GM21529 (cell line): ENCODE results near the gene VWA3A.
"Not testable (repeated sequence)": the region's sequence is repeated elsewhere in the genome, so short reads cannot be mapped to it uniquely, and the experiment has no call there.

Source experiments
- ATAC-seq: cut with Tn5 transposase; IDR thresholded peaks from one replicate; pipeline ENCODE4 v1.9.1; 2021; ENCODE audit not compliant: unreplicated experiment

Gene VWA3A

DNA sequence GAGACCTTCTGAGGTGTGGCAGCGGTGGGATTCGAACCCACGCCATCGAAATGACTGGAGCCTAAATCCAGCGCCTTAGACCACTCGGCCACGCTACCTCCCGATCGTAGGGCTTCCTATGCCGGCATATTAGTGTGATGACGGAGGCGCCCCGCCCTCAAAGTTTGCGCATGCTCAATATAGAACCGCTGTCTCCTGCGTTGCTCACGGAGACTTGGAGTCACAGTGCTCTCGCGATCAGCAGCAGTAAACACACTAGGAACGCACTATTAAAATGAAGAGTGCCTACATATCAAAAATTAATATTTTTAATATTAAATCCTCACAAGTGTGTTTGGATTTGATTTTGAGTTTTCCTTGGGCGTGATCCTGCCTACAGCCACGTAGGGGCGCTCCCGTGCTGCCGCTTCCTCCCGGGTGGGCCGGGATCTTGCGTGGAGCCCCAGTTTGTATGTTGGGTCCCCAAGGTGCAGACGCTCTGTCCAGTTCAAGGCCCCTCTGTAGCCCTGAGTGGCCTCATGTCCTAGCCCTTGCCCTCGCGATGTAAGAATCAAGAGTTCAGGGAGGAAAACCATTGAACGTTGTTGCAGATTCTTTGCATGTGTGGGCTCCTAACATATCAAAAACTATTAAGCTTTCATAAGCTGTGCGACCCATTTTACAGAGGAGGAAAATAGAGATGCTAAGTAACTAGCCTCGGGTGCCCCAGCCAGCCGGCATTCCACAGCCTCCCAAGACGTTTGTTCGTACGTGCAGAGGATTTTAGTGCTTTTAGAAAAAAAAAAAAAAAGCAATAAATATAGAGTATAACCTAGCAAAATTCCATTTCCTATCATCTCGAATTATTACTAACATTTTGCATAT, 103.6 kb downstream of the VWA3A start:
- peak; percentile 24 for ATAC-seq

DNA sequence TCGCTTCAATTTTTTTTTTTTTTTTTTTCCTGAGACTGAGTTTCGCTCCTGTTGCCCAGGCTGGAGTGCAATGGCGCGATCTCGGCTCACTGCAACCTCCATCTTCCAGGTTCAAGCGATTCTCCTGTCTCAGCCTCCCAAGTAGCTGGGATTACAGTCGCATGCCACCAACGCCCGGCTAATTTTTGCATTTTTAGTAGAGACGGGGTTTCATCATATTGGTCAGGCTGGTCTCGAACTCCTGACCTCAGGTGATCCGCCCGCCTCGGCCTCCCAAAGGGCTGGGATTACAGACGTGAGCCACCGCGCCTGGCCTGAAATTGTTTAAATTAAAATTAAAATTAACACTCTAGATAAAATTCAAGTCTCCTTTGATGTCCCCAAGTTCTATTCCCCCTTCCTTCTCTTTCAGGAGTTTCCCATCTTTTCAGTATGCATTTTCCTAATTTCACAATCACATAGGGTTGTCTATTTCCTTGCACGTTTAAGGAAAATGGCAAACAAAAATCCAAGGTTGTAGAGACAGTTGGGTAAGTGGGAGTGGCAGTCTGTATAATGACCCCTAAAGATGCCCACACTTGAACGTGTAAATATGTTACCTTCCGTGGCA, 104.3 kb downstream of the VWA3A start:
- ATAC-seq = not testable (repeated sequence)

DNA sequence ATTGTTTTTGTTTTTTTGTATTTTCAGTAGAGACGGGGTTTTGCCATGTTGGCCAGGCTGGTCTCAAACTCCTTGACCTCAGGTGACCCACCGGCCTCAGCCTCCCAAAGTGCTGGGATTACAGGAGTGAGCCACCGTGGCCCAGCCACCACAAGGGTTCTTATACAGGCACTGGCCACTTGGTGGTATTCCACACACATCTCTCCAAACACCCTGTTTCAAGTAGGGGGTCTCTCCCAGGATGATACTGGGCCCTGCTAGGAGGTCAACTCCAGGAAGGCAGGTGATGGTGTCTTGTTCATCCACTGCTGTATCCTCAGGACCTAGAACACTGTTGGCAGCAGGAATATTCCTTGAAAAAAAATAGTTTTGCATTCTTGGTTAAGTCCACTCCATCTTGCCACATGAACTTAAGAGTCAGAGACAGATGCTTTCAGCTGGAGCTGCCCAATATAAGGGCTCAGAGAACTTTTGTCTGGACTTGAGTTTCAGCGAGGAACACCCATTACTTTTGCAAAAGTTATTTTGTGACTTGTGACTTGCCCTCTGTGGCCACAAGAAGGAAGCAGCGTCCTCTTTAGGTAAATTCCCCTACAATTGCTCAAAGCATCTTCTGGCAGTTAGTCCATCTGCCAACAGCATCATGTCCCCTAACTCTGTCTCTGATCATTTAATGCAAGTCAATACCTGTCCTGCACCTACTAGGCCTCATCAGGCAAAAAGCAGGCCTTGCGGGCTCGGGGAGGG, 106.4 kb downstream of the VWA3A start:
- no peak for ATAC-seq

DNA sequence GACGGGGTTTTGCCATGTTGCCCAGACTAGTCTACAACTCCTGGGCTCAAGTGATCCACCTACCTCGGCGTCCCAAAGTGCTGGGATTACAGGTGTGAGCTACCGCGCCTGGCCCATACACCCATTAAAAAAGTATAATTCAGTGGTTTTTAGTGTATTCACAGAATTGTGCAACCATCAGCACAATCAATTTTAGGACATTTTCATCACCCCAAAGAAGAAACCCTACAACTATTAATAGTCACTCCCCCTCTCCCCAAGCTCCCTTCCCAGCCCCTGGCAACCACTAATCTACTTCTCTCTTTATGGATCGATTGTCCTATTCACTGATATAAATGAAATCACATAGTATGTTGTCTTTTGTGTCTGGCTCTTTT, 109.9 kb downstream of the VWA3A start:
- no peak for ATAC-seq

DNA sequence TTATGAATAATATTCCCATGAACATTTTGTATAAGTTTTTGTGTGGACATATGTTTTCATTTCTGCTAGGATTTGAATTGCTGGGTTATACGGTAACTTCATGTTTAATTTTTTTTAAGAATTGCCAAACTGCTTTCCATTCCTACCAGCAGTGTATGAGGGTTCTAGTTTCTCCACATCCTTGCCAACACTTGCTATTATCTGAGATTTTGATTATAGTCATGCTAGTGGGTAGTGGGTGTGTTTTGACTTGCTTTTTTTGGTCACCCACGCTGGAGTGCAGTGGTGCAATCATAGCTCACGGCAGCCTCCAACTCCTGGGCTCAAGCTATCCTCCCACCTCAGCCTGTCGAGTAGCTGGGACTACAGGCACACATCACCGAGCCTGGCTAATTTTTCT, 110.8 kb downstream of the VWA3A start:
- no peak for ATAC-seq

DNA sequence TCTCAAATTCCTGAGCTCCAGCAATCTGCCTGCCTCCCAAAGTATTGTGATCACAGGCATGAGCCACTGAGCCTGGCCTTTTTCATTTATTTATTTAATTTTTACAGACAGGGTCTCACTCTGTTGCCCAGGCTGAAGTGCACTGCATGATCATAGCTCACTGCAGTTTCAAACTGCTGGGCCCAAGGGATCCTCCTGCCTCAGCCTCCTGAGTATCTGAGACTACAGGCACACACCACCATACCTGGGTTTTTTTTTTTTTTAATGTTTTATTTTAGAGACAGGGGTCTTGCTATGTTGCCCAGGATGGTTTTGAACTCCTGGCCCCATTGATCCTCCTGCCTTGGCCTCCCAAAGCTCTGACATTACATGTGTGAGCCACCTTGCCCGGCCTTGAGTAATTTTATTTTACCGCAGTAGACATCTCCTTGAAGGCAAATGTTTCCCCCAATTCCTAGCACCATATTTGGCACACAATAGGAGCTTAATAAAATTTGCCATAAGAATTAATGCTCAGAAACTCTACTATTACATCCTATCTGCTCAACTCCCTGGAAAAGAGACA, 111.8 kb downstream of the VWA3A start:
- no peak for ATAC-seq

DNA sequence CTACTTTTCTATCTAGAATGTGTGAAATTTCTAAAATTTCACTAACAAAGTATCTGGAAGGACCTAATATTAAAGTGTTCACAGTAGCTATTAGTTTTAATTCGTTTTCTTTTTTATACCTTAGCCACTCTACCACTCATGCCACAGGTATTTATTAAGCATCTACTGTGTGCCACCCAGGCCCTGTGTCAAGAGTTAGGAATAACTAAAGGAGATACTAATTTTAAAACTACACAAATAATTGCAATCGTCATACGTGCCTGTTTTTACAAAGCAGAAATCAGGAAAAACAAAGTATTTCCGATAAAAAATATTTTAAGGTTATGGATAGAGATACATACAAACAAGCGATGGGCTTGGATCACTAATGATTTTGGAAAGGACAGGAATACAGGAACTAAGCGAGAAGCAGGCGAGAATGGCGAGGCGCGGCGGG, 113.3 kb downstream of the VWA3A start:
- no peak for ATAC-seq

DNA sequence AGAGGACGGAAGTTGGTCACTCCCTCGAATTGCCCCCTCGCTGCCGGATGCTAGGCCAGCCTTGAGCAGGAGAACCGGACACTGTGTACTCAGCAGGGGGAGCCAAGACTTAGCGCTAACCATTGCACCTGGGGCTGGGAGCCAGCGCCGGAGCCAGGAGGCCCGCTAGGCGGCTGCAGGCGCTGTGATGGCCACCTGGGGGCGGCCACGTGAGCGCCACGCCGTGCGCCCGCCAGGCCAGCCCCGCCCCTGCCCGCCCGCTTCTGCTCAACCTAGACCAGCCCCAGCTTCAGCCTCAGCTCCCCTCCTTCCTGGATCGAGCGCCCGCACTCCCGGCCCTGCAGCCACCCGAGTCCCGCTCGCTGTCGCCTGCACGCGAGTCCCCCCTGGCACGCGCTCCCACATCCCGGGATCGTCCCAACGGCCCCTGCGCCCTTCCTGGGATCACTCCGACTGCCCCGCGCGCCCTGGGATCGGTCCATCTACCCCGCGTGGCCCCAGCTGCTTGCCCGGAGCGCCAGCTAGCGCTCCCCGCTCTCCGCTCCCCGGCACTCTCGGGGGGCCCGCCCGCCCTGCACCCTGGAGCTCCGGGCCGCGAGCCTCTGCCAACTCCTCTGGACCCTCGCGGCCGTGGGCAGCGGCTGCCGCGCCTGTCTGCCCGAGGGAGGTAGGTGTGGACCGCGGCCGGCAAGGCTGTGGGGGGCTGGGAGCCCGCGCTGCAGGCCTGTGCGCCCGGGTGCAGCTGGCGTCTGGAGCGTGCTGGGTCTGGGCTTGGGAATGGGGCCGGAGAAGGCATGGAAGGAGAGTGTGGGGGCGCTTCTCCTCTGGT, 113.9 kb downstream of the VWA3A start, which contains the start of gene EEF2K:
Gene EEF2K (plus strand): TSS at position 266 of the 829 bp plus-strand sequence. CDS start 19,452 bp downstream, outside the sequence.
- peak; percentile 84 for ATAC-seq
